B cell (primary cell): ENCODE results near the gene METTL9. TPM values are rescaled to one million over a fixed set of nuclear protein-coding genes. Genes with fewer than 3 reads are reported as not detected.

Source experiments
- ATAC-seq: fragments of 200-7000 bp; cut with Tn5 transposase; one replicate; pipeline ENCODE4 v1.10.0; 2021; ENCODE audit warnings: low read depth, mild to moderate bottlenecking, moderate number of reproducible peaks, moderate library complexity
- CTCF ChIA-PET: fragments of 350-600 bp; sonication (Branson Sonifier 250); formaldehyde crosslinking; loops from one replicate; lab custom pipeline; 2021; ENCODE audit warnings: antibody characterized with exemption, inconsistent platforms; lab: Charles Lee
- POLR2A ChIA-PET: fragments of 350-600 bp; sonication (Branson Sonifier 250); formaldehyde crosslinking; loops from one replicate; lab custom pipeline; 2021; ENCODE audit warnings: antibody characterized with exemption; lab: Charles Lee
- DNase-seq: peaks from one replicate; pipeline ENCODE4 v3.0.0; 2013
- H2AFZ ChIP-seq: 2 replicates; pipeline ENCODE4 v1.6.1; 2012; ENCODE audit warnings: mild to moderate bottlenecking, low read depth, low read length; ENCODE audit not compliant: insufficient read depth, poor library complexity, severe bottlenecking
- H3K27ac ChIP-seq, 2 donors: 1 replicate in 1 of 2; 2 replicates in 1 of 2; pipeline ENCODE4 v1.5.1; 2012 to 2013; ENCODE audit warnings: low read length in 2 of 2, mild to moderate bottlenecking in 2 of 2, moderate library complexity in 1 of 2
- H3K27me3 ChIP-seq, 4 experiments: fragments of 200-600 bp in 1 of 4; sonication (generic) in 1 of 4; replicated peaks in 1 of 4; 1 replicate in 2 of 4; 2 replicates in 2 of 4; pipeline versions ENCODE4 v1.6.1 to v1.7.0; 2013 to 2016; ENCODE audit warnings: low read length in 3 of 4, mild to moderate bottlenecking in 2 of 4, mixed read lengths in 1 of 4, moderate library complexity in 1 of 4; ENCODE audit not compliant: insufficient read depth in 4 of 4, control insufficient read depth in 3 of 4; ENCODE audit errors: control extremely low read depth in 1 of 4
- H3K36me3 ChIP-seq, 2 experiments: replicated peaks in 1 of 2; 1 replicate in 1 of 2; 2 replicates in 1 of 2; pipeline versions ENCODE4 v1.6.1 to v1.7.1; 2013; ENCODE audit warnings: low read length in 1 of 2; ENCODE audit not compliant: insufficient read depth in 2 of 2, control insufficient read depth in 1 of 2; ENCODE audit errors: control extremely low read depth in 1 of 2, extremely low read depth in 1 of 2
- H3K4me1 ChIP-seq, 2 donors: fragments of 200-600 bp in 1 of 2; sonication (generic) in 1 of 2; 1 replicate in 1 of 2; 2 replicates in 1 of 2; pipeline versions ENCODE4 v1.5.1 to v1.6.1; 2013 to 2017; ENCODE audit warnings: low read length in 2 of 2; ENCODE audit not compliant: control insufficient read depth in 2 of 2, insufficient read depth in 2 of 2
- H3K4me2 ChIP-seq: replicated peaks from 2 replicates; pipeline ENCODE3; 2012; ENCODE audit warnings: mild to moderate bottlenecking, low read depth, low read length; ENCODE audit not compliant: poor library complexity, severe bottlenecking
- H3K4me3 ChIP-seq, 5 experiments: fragments of 200-600 bp in 1 of 5; sonication (generic) in 1 of 5; 1 replicate in 3 of 5; 2 replicates in 2 of 5; pipeline versions ENCODE4 v1.5.1 to v1.7.0; 2011 to 2016; ENCODE audit warnings: low read length in 4 of 5, mild to moderate bottlenecking in 4 of 5, low read depth in 2 of 5, control low read depth in 1 of 5, moderate library complexity in 1 of 5; ENCODE audit not compliant: insufficient read depth in 1 of 5; ENCODE audit errors: control extremely low read depth in 1 of 5, extremely low read depth in 1 of 5
- H3K79me2 ChIP-seq: fragments of 200-600 bp; sonication (generic); one replicate; pipeline ENCODE4 v1.6.0; 2016; ENCODE audit warnings: low read length; ENCODE audit not compliant: control insufficient read depth, insufficient read depth
- H3K9ac ChIP-seq: fragments of 200-600 bp; sonication (generic); 2 replicates; pipeline ENCODE4 v1.6.1; 2017; ENCODE audit warnings: mild to moderate bottlenecking, low read length, moderate library complexity
- H3K9me3 ChIP-seq, 3 donors: one replicate each; pipeline versions ENCODE4 v1.6.1 to v1.7.1; 2013; ENCODE audit warnings: low read length in 2 of 3; ENCODE audit not compliant: control insufficient read depth in 2 of 3, insufficient read depth in 1 of 3; ENCODE audit errors: control extremely low read depth in 1 of 3
- H4K20me1 ChIP-seq: 2 replicates; pipeline ENCODE4 v1.6.0; 2012; ENCODE audit warnings: mild to moderate bottlenecking, low read length; ENCODE audit not compliant: insufficient read depth, control insufficient read depth, poor library complexity, severe bottlenecking
- H3K27ac Mint-ChIP-seq: one replicate; pipeline ENCODE4 v1.8.0; 2021; ENCODE audit warnings: mixed read lengths
- H3K27me3 Mint-ChIP-seq: one replicate; pipeline ENCODE4 v1.8.0; 2021; ENCODE audit warnings: mixed read lengths
- H3K4me1 Mint-ChIP-seq: one replicate; pipeline ENCODE4 v1.8.0; 2021; ENCODE audit warnings: mixed read lengths
- H3K4me3 Mint-ChIP-seq: one replicate; pipeline ENCODE4 v1.8.0; 2021; ENCODE audit warnings: mixed read lengths
- H3K9me3 Mint-ChIP-seq: one replicate; pipeline ENCODE4 v1.8.0; 2022; ENCODE audit warnings: mixed read lengths; ENCODE audit not compliant: insufficient read depth
- CTCF ChIP-seq: fragments of 200-600 bp; IDR thresholded peaks from one replicate; pipeline ENCODE4 v1.8.0; 2022; ENCODE audit warnings: antibody characterized with exemption, mild to moderate bottlenecking
- EZH2 ChIP-seq: IDR thresholded peaks from 2 replicates; pipeline ENCODE4 v1.6.1; 2012; ENCODE audit warnings: borderline replicate concordance, low read depth, mild to moderate bottlenecking, moderate library complexity, low read length; ENCODE audit not compliant: insufficient read depth, poor library complexity, severe bottlenecking
- WGBS: methylation state at CpG from one replicate; pipeline ENCODE4 v1.1.5; 2013; ENCODE audit warnings: missing lambda C conversion rate; ENCODE audit not compliant: insufficient coverage; 5-methylcytosine and 5-hydroxymethylcytosine counted together
- intact Hi-C: fragments of 100-400 bp; cut with micrococcal nuclease; formaldehyde crosslinking; loops from one replicate; pipeline ENCODE4 v1.10.0; 2022
- polyA plus RNA-seq: library from polyadenylated mRNA; depleted of rRNA; stranded (reverse); fragments of >200 nt; gene quantifications from 2 replicates; pipeline ENCODE4 v1.2.3, GENCODE V29; 2012
- total RNA-seq, 2 donors: library from RNA; stranded (reverse); fragments of 120-200 nt in 1 of 2; gene quantifications; 1 replicate in 1 of 2; 2 replicates in 1 of 2; pipeline versions ENCODE4 v1.2.3 to v1.2.4, GENCODE V29; 2013 to 2022

Gene METTL9
- total and polyA plus RNA-seq, 2 donors (not counting 1 experiment from before 2014, with no cell fraction given): 34.0 to 57.7 TPM

- Histone ChIP-seq H3K9ac (no peak overlapping the region), H3K4me1 (peaks cover 0 to 8% of the 10 kb centered on the region in 2 donors), H4K20me1 (no peaks in the 10 kb centered on the region), H3K27me3 (no peaks in the 10 kb centered on the region), H3K36me3 (peaks cover 3 to 6% of the 10 kb centered on the region in 2 experiments), H3K79me2 (no peaks in the 10 kb centered on the region), H3K4me3 (no peak overlapping the region), H3K27ac (no peak overlapping the region), H3K9me3 (no peaks in the 10 kb centered on the region), H3K4me2 (no peak overlapping the region), H2AFZ (no peak overlapping the region)
- no peak overlapping the region for H3K27ac Mint-ChIP-seq
- no peak overlapping the region for H3K4me3 Mint-ChIP-seq
- CTCF ChIA-PET: interaction anchor here (0.7 to 2.9 kb wide), 5 partner anchors 20 to 701 kb away, joined by 3 to 14 read pairs (median 3); no protein-coding TSS in a partner anchor
- intact Hi-C loops: no loop called here
- ATAC-seq (no peak), DNase-seq (no peak)
- H3K9me3 Mint-ChIP-seq: no peaks in the 10 kb centered on the region
- no peaks in the 10 kb centered on the region for H3K27me3 Mint-ChIP-seq
- TF ChIP-seq CTCF: no peak
- TF ChIP-seq EZH2: no peak
- peaks cover 9% of the 10 kb centered on the region for H3K4me1 Mint-ChIP-seq
- POLR2A ChIA-PET: no interaction called here
- WGBS: 97% methylated on average over 30 of the region's 37 CpGs
Observed at GRCh38 chr16:21637032-21637968, 37.9 kb downstream of the METTL9 start.

GRCh38 chr16:21638573-21638975, 39.2 kb downstream of the METTL9 start:
- Histone ChIP-seq H3K27me3 (no peaks in the 10 kb centered on the region), H3K79me2 (no peaks in the 10 kb centered on the region), H2AFZ (no peak overlapping the region), H3K9ac (no peak overlapping the region), H3K4me1 (peaks cover 0 to 8% of the 10 kb centered on the region in 2 donors), H4K20me1 (no peaks in the 10 kb centered on the region), H3K27ac (no peak overlapping the region), H3K4me3 (no peak overlapping the region), H3K4me2 (no peak overlapping the region), H3K9me3 (no peaks in the 10 kb centered on the region), H3K36me3 (peaks cover 3 to 6% of the 10 kb centered on the region in 2 experiments)
- CTCF ChIA-PET: interaction anchor here (0.9 to 4.9 kb wide), 10 partner anchors 8 to 70 kb away, joined by 3 to 66 read pairs (median 8); no protein-coding TSS in a partner anchor
- no peak overlapping the region for H3K4me3 Mint-ChIP-seq
- TF ChIP-seq EZH2: no peak
- no peak for TF ChIP-seq CTCF
- H3K27me3 Mint-ChIP-seq: no peaks in the 10 kb centered on the region
- no peak overlapping the region for H3K27ac Mint-ChIP-seq
- POLR2A ChIA-PET: no interaction called here
- DNase-seq: no peak
- 20% methylated on average over 1 of the region's 4 CpGs for WGBS
- no peak for ATAC-seq
- no peaks in the 10 kb centered on the region for H3K9me3 Mint-ChIP-seq
- peaks cover 11% of the 10 kb centered on the region for H3K4me1 Mint-ChIP-seq
- intact Hi-C loops: no loop called here
